Gastroesophageal sphincter (tissue), 3 donors: ENCODE results near the gene ZSWIM6.

ENCODE experiments used
- POLR2A ChIP-seq, 2 donors: fragments of 450-650 bp; IDR thresholded peaks; one replicate each; pipeline ENCODE4 v1.6.1; 2017; ENCODE audit warnings: antibody characterized with exemption in 2 of 2, mild to moderate bottlenecking in 2 of 2, moderate library complexity in 1 of 2
- POLR2AphosphoS5 ChIP-seq: sonication (generic); formaldehyde crosslinking; IDR thresholded peaks from one replicate; pipeline ENCODE4 v1.6.1; 2017; ENCODE audit warnings: antibody characterized with exemption
- TF ChIP-seq, protein P1 (sequence below), 4 experiments: fragments of 200-600 bp in 2 of 4; fragments of 450-650 bp in 2 of 4; sonication (generic) in 1 of 4; IDR thresholded peaks; one replicate each; pipeline ENCODE4 v1.5.1; 2017 to 2019; ENCODE audit warnings: antibody characterized with exemption in 4 of 4, mild to moderate bottlenecking in 2 of 4, moderate library complexity in 2 of 4

DNA sequence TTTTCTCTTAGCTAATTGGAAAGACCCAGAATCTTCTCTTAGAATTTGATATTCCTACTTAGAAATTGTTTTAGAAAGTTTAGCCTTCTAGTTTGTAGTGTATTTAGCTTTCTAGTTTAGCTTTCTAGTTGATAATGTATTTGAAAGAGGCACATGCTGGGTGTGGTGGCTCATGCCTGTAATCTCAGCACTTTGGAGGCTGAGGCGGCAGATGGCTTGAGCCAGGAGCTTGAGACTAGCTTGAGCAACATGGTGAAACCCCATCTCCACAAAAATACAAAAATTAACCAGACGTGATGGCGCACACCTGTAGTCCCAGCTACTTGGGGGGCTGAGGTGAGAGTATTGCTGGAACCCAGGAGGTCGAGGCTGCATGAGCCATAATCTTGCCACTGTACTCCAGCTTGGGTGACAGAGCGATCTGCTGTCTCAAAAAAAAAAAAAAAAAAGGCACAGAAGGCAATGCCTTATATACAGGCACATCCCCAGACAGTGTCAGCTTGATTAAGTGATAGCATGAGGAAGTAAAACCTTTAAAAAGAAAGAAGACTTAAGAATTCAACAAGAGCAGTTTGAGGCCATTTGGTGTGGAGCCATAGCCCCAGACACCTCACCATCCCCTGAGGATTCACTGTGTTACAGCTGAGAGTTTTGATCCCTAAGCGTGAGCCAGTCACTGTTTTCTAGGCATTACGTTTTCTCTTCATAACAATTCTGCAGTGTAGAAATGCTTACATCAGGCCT, 34.6 kb downstream of the ZSWIM6 start:
- TF ChIP-seq POLR2A (IDR thresholded peaks at IDR 0.05) (no peak), POLR2AphosphoS5 (no peak)
- TF ChIP-seq, protein P1, sequence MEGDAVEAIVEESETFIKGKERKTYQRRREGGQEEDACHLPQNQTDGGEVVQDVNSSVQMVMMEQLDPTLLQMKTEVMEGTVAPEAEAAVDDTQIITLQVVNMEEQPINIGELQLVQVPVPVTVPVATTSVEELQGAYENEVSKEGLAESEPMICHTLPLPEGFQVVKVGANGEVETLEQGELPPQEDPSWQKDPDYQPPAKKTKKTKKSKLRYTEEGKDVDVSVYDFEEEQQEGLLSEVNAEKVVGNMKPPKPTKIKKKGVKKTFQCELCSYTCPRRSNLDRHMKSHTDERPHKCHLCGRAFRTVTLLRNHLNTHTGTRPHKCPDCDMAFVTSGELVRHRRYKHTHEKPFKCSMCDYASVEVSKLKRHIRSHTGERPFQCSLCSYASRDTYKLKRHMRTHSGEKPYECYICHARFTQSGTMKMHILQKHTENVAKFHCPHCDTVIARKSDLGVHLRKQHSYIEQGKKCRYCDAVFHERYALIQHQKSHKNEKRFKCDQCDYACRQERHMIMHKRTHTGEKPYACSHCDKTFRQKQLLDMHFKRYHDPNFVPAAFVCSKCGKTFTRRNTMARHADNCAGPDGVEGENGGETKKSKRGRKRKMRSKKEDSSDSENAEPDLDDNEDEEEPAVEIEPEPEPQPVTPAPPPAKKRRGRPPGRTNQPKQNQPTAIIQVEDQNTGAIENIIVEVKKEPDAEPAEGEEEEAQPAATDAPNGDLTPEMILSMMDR (IDR thresholded peaks at IDR 0.05), result no peak
